MG63 (cell line): ENCODE data around the gene PRPF39. TPM values are rescaled to one million over a fixed set of nuclear protein-coding genes. Genes with fewer than 3 reads are reported as not detected.
"Not testable (repeated sequence)": the region's sequence is repeated elsewhere in the genome, so short reads cannot be mapped to it uniquely, and the experiment has no call there.

Experiments
- DNase-seq: peaks from one replicate; pipeline ENCODE4 v3.0.0-alpha.2; 2020
- H3K27me3 ChIP-seq: fragments of 250-450 bp; sonication (Bioruptor Pico); 2 replicates; pipeline ENCODE4 v1.5.1; 2020; ENCODE audit warnings: mild to moderate bottlenecking, moderate library complexity
- H3K36me3 ChIP-seq: fragments of 250-450 bp; sonication (Bioruptor Pico); 2 replicates; pipeline ENCODE4 v1.5.1; 2020; ENCODE audit warnings: mild to moderate bottlenecking, moderate library complexity
- H3K4me3 ChIP-seq: fragments of 250-450 bp; sonication (Bioruptor Pico); 2 replicates; pipeline ENCODE4 v1.5.1; 2020; ENCODE audit warnings: mild to moderate bottlenecking, moderate library complexity
- H3K9me3 ChIP-seq: fragments of 250-450 bp; sonication (Bioruptor Pico); 2 replicates; pipeline ENCODE4 v1.5.1; 2020; ENCODE audit warnings: mild to moderate bottlenecking, moderate library complexity
- total RNA-seq: library from RNA; depleted of rRNA; stranded (reverse); fragments of >200 nt; shearing (Covaris generic); gene quantifications from 2 replicates; pipeline ENCODE4 v1.2.3, GENCODE V29; 2014; ENCODE audit warnings: low replicate concordance

Gene PRPF39
- total RNA-seq, 1 experiment from 2014 or later: 9.3 TPM

DNA sequence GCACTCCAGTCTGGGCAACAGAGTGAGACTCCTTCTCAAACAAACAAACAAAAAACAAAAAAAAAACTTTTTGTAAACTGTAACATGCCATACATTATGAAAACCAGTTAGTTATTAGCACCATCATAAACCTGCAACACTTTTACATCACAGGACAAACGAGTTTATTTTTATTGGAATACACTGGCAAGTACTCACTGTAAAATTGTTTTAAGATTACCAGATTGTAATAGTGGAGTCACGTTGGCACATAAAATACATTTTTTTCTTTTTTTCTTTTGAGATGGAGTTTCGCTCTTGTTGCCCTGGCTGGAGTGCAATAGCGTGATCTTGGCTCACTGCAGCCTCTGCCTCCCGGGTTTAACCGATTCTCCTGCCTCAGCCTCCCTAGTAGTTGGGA is 34.7 kb downstream of the PRPF39 start:
- Histone ChIP-seq H3K4me3 (no peak overlapping the region), H3K36me3 (peaks cover 53% of the 10 kb centered on the region), H3K9me3 (no peaks in the 10 kb centered on the region), H3K27me3 (no peaks in the 10 kb centered on the region)
- no peak for DNase-seq

DNA sequence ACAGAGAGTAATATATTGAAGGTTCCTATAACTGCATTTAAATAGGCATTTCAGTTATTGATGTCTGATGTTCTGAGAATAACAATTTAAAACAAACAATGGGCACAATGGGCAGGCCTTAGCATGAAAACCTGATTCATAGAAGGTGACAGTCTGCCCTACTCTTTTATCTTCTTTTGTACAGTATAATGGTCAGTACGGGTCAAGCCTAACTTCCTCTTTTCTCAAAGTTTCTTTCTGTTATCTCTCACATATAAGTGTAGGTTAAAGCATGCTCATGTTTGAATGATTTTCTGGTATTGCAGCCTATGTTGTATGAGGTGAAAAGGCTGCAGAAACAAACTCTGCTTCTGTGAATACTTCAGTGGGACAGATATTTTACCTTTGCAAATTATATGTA is 36.2 kb downstream of the PRPF39 start:
- H3K36me3 ChIP-seq: peaks cover 46% of the 10 kb centered on the region

DNA sequence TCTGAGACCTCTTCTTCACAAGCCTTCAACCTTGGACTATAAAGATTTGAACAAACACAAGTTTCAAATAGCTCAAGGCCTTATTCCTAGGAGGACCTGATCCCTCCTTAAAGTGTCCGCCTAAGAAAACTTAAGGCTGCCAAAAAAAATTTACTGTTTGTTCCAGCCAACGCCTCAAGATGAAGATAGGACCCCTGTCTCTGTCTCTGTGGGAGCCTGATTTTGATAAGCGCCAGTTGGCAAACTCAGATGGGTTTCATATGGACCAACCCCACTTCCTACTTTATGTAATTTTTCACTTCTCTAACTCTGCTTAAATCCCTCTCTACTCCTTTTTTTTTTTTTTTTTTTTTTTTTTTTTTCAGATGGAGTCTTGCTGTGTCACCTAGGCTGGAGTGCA is 39.4 kb downstream of the PRPF39 start:
- Histone ChIP-seq H3K36me3 (peaks cover 32% of the 10 kb centered on the region), H3K4me3 (no peak overlapping the region), H3K9me3 (no peaks in the 10 kb centered on the region), H3K27me3 (no peaks in the 10 kb centered on the region)
- DNase-seq: no peak

More for the DNA sequence above, 36.2 kb downstream of the PRPF39 start:
- no peaks in the 10 kb centered on the region for H3K27me3 ChIP-seq
- no peak for DNase-seq
- H3K9me3 ChIP-seq: no peaks in the 10 kb centered on the region
- H3K4me3 ChIP-seq: no peak overlapping the region

DNA sequence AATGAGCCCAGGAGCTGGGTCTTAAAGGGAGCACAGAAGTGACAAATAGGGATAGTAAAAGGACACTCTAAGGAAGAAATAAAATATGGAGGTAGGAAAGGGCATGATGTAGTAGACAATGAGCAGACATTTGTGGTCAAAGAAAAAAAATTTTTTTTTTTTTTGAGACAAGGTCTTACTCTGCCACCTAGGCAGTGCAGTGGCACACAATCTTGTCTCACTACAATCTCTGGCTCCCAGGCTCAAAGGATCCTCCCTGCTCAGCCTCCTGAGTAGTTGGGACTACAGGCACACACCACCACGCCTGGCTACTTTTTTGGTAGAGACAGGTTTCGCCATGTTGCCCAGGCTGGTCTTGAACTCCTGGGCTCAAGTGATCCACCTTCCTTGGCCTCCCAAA is 41.8 kb downstream of the PRPF39 start:
- DNase-seq: no peak
- Histone ChIP-seq H3K36me3 (peaks cover 37% of the 10 kb centered on the region), H3K9me3 (no peaks in the 10 kb centered on the region), H3K27me3 (no peaks in the 10 kb centered on the region), H3K4me3 (no peak overlapping the region)

DNA sequence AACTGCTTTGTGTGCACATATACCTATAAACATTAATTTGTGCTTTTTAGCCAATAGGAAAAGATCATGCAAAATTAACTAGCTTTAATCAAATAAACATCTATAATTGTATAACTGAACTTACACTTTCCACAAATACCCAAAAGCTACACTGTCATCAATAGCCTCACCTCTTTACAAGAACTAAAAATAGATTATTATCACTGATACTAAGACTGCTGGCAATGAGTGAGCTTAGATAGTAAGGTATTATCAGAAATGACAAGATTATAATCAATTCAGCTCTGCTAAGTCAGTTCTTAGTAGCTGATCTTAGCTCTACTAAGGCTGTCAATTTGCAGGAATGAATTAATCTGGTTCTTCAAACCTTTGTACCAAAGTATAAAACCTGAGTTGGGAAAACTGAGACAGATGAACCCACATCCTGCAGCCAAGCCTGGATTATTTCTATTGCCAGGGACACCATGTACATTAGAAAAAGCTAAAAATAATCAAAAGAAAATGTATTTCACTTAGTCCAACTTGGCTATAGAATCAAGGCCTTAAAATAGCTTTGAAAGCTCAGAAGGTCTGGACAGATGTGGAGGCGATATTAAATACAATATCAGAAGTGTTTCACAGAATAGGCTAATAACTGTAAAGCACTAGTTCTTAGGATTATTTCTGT is 45.2 kb downstream of the PRPF39 start:
- H3K4me3 ChIP-seq: no peak overlapping the region
- no peaks in the 10 kb centered on the region for H3K9me3 ChIP-seq
- H3K36me3 ChIP-seq: peaks cover 21% of the 10 kb centered on the region
- no peak for DNase-seq
- no peaks in the 10 kb centered on the region for H3K27me3 ChIP-seq

DNA sequence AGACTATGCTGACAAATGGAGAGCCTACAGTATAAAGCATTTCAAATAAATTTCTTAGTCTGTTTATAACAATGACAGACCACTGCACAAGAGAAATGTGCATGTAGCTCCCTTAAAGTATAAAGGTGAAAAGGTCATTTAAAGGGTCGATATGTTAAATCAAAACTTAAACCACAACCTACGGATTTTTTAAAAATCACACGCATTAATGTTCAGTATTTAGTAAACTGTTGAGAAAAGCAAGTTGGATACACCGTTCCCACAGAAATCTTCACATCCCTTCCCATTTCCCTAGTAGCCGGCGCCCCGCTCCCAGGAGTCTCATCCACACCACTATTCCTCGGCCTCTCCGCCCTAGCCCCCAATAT is 49.8 kb downstream of the PRPF39 start:
- H3K4me3 ChIP-seq: peak overlapping the region; percentile 89
- no peak for DNase-seq
- peaks cover 17% of the 10 kb centered on the region for H3K36me3 ChIP-seq
- no peaks in the 10 kb centered on the region for H3K9me3 ChIP-seq
- no peaks in the 10 kb centered on the region for H3K27me3 ChIP-seq

DNA sequence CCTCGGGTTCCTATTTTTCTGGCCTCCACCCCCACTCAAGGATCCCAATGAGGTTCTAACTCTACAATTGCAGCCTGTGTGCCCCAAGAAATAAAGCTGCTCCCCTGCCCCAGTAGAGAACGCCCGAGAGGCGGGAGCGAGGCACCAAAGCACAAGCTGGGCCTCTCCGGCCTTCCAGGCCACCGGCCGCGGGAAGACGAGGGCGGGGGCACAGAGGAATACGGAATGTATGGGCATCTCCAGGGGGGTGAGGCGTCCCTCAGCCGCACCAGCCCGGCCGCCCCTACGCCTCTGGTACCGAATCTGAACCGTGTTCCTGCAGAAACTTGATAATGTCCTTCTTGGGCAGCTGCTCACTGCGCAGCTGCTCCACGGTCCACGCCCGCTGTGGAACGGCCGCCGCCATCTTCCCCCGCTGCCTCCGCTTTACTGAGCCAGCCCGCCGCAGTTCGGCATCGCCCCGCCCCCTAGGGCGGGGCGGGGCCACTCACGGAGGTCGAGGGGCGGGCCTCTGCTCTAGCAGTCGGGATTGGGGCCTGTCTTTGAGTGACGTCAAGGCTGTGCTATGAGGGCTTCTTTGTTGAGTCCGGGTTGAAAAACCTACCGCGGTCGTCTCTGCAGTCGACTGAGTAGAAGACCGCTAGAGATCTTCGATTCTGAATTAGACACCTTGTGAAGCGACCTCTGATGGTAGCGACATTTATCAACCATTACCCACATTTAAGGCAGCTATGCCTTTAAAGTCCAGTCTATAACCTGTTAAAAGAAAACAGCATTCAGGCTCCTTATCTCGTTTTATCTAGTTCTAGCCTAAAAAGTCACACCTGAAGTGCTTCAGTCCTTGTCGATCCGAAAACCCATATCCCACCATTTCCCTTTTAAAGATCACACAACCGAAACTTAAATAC is 50.4 kb downstream of the PRPF39 start, which contains the start of gene FKBP3:
FKBP3 (minus strand) TSS at position 431 of the 908 bp plus-strand sequence; CDS start at position 406, 25 bp downstream.
- Histone ChIP-seq H3K36me3 (peaks cover 11% of the 10 kb centered on the region), H3K27me3 (no peaks in the 10 kb centered on the region), H3K9me3 (no peaks in the 10 kb centered on the region), H3K4me3 (peak within 1 kb of the TSS; percentile 89)
- peak; percentile 94 for DNase-seq

DNA sequence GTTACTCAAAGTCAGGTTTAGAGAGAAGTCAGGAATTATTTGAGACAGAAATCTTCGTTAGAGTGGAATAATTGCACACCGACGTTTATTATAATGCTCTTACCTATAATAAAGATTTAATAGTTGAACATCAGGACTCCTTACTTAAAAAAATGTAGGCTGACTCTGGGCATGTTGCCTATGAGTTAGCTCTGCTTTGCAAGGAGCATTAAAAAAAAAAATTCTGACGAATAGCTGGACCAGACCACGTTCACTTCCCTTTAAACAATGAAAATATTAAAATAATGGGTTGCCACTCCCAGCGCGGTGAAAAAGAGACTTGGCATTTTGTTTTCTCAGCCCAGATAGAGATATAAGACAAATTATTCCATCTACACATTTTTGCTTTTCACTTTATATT is 51.2 kb downstream of the PRPF39 start:
- H3K4me3 ChIP-seq: peak overlapping the region; percentile 89
- no peak for DNase-seq
- no peaks in the 10 kb centered on the region for H3K9me3 ChIP-seq
- peaks cover 5% of the 10 kb centered on the region for H3K36me3 ChIP-seq
- H3K27me3 ChIP-seq: no peaks in the 10 kb centered on the region

DNA sequence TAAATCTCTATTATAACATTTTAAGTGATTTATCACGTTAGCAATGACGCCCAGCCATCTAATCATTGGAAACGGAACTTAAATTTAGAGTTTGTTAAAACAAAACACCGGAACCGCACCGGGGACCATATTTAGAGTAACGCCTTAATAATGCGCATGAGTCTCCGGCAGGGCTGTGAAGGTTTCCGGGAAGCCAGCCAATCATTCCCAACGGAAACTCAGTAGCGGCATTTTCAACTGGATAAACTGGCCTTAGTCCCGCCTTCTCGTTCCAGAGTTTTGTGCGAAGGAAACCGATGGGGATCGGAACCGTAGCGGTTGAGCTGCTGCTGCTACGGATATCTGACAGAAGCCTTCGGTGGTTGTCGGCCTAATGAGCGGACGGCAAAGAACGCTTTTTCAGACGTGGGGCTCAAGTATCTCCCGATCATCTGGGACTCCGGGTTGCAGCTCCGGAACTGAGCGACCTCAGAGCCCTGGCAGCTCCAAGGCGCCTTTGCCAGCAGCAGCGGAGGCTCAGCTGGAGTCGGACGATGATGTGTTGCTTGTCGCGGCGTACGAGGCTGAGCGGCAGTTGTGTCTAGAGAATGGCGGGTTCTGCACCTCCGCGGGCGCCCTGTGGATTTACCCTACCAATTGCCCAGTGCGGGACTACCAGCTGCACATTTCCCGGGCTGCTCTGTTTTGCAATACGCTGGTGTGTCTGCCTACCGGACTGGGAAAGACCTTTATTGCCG is 51.9 kb downstream of the PRPF39 start, which contains the start of gene FANCM:
FANCM (plus strand) TSS at position 272 of the 737 bp plus-strand sequence; CDS start at position 374, 102 bp downstream.
- H3K36me3 ChIP-seq: no peaks in the 10 kb centered on the region; the same call in 1 of the 2 replicates
- peak within 1 kb of the TSS; percentile 89 for H3K4me3 ChIP-seq
- no peaks in the 10 kb centered on the region for H3K27me3 ChIP-seq
- H3K9me3 ChIP-seq: no peaks in the 10 kb centered on the region
- peak; percentile 88 for DNase-seq

DNA sequence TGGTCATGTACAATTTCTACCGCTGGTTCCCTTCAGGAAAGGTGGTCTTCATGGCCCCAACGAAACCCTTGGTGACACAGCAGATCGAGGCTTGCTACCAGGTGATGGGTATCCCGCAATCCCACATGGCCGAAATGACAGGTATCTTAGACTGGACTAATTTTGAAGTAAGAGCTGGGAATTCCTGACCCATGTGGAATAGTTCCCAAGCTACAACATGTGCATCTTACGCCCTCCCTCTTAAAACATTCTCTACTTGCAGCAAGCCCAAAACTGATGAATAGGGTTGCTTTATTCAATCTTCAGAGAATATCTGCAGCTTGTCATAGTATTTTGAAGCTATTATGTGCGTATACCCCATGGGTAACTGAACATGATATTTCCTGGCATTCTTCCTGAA is 52.5 kb downstream of the PRPF39 start:
- DNase-seq: no peak
- Histone ChIP-seq H3K9me3 (no peaks in the 10 kb centered on the region), H3K36me3 (no peaks in the 10 kb centered on the region), H3K27me3 (no peaks in the 10 kb centered on the region), H3K4me3 (peak overlapping the region; percentile 89)

DNA sequence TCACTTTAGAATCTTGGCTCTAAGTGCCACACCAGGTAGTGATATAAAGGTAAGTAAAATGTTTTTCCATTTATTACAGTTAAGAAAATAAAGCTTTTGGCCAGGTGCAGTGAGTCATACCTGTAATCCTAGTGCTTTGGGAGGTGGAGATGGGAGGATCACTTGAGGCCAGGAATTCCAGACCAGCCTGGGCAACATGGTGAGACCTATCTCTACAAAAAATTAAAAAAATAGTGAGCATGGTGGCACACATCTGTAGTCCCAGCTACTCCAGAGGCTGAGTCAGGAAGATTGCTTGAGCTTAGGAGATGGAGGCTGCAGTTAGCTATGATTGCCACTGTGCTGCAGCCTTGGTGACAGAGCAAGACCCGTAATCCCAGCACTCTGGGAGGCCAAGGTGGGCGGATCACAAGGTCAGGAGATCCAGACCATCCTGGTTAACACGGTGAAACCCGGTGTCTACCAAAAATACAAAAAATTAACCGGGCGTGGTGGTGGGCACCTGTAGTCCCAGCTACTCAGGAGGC is 56.8 kb downstream of the PRPF39 start:
- no peaks in the 10 kb centered on the region for H3K36me3 ChIP-seq
- H3K9me3 ChIP-seq: no peaks in the 10 kb centered on the region
- H3K27me3 ChIP-seq: no peaks in the 10 kb centered on the region
- no peak overlapping the region for H3K4me3 ChIP-seq
- no peak for DNase-seq

DNA sequence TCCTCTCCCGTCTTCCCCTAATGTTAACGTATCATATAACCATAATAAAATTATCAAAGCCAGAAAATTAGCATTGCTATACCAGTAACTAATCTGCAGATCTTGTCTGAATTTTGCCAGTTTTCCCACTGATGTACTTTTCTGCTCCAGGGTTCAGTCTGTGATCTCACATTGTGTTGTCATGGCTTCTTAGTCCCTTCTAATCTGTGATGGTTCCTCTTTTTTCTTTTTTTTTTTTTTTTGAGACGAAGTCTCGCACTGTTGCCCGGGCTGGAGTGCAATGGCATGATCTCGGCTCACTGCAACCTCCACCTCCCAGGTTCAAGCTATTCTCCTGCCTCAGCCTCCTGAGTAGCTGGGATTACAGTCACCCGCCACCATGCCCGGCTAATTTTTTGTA is 58.2 kb downstream of the PRPF39 start:
- H3K9me3 ChIP-seq, H3K36me3 ChIP-seq, H3K27me3 ChIP-seq, DNase-seq, H3K4me3 ChIP-seq: not testable (repeated sequence)

DNA sequence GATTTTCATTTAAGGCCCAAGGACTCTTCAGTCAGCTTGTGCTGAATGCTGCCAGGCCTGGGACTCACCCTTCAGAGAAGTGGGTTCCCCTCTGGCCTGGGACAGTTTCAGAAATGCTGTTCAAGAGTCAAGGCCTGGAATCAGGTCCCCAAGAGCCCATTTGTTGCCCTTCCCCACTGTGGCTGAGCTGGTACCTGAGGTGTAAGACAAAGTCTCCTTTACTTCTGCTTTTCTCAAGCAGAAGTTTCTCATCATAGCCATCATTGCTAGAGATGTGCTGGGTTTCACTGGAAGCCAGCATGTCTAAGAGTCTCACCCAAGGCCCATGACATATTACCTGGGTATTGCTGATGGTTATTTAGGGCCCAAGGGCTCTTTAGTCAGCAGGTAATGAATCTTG is 60.7 kb downstream of the PRPF39 start:
- Histone ChIP-seq H3K36me3 (no peaks in the 10 kb centered on the region), H3K27me3 (no peaks in the 10 kb centered on the region), H3K4me3 (no peak overlapping the region), H3K9me3 (no peaks in the 10 kb centered on the region)
- no peak for DNase-seq

DNA sequence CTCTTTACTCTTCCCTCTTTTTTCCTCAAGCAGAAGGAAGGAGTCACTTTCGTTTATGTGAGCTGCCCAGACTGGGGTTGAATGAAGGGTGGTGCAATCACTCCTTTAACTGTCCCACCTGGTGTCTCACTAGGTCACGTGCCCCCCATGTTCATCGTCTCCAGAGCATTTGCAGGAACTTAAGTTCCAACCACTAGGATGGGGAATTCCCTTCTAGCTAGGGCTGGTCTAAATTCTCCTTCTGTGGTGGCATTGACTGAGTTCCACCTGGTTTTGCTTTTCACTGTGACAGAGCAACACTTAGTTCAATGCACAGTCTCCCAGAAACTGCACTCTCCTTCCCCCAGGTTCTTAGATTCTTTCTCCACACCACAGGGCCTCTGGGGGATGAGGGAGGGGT is 61.3 kb downstream of the PRPF39 start:
- no peaks in the 10 kb centered on the region for H3K36me3 ChIP-seq
- no peaks in the 10 kb centered on the region for H3K9me3 ChIP-seq
- H3K27me3 ChIP-seq: no peaks in the 10 kb centered on the region
- no peak for DNase-seq
- H3K4me3 ChIP-seq: no peak overlapping the region

DNA sequence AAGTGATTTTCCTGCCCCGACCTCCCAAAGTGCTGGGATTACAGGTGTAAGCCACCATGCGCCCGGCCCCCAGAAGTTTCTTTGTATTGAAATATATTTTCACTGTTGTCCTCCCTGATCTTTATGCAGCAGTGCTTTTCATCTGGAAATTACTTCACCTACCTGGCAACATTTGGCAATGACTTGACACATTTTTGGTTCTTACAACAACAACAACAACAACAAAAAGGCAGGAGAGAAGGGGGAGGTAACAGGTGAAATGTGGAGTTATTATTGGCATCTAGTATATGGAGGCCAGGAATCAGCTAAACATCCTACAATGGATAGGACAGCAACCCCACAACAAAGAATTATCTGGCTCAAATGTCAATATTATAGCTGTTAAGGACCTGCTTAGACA is 65.7 kb downstream of the PRPF39 start:
- no peaks in the 10 kb centered on the region for H3K36me3 ChIP-seq
- H3K27me3 ChIP-seq: no peaks in the 10 kb centered on the region
- no peak overlapping the region for H3K4me3 ChIP-seq
- DNase-seq: no peak
- no peaks in the 10 kb centered on the region for H3K9me3 ChIP-seq

DNA sequence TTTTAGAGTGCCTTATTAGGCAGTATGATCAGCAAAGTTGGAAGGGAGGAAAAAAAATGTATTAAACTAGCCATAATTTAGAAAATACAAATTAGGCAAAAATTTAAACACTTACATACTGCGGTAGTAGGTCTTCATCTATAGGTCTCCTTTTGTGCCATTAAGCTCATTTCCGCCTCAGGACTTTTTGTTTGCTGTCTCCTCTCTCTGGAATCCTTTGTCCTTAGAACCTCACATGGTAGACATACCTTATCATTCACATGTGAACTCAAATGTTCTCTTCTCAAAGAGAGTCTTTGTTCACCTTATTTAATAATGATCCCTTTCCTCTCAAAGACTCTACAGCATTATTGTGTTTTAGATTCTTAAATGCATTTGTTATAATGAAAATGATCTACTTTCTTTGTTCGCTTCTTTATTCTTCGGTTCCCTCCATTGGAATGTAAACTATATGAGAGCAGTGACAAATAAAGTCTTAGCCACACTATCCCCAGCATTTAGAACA is 66.5 kb downstream of the PRPF39 start:
- no peak overlapping the region for H3K4me3 ChIP-seq
- DNase-seq: no peak
- H3K27me3 ChIP-seq: no peaks in the 10 kb centered on the region
- H3K36me3 ChIP-seq: no peaks in the 10 kb centered on the region
- H3K9me3 ChIP-seq: no peaks in the 10 kb centered on the region

DNA sequence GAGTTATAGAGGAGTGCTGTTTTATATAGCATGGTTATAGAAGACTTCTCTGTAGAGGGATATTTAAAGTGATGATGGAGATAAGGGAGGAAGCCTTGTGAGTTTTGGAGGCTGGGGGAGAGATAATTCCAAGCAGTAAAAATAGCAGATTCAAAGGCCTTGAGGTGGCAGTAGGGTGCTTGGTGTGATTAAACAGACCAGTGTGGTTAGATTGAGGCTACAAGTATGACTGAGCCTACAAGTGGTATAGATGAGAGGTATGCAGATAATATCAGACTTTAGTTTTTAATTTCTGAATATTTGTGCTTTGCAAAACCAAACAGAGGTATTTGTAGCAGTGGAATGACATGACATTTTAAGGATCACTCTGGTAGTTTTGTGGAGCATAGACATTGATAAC is 72.2 kb downstream of the PRPF39 start:
- H3K9me3 ChIP-seq: no peaks in the 10 kb centered on the region
- DNase-seq: no peak
- no peaks in the 10 kb centered on the region for H3K27me3 ChIP-seq
- H3K36me3 ChIP-seq: no peaks in the 10 kb centered on the region
- no peak overlapping the region for H3K4me3 ChIP-seq
